Activated B cell treated with CpG ODN at 0.5 μM for 24 hours (primary cell): ENCODE data around the gene GOLGA1. TPM values are rescaled to one million over a fixed set of nuclear protein-coding genes. Genes with fewer than 3 reads are reported as not detected.
A peak's percentile ranks its signal among the peaks of the same experiment; 100 is the strongest.

Source experiments
- ATAC-seq: fragments of 200-7000 bp; cut with Tn5 transposase; one replicate; pipeline ENCODE4 v1.10.0; 2021; ENCODE audit warnings: low read depth, mild to moderate bottlenecking, moderate library complexity
- CTCF ChIA-PET: fragments of 350-600 bp; sonication (Branson Sonifier 250); formaldehyde crosslinking; loops from one replicate; lab custom pipeline; 2021; ENCODE audit warnings: antibody characterized with exemption; lab: Charles Lee
- POLR2A ChIA-PET: fragments of 350-600 bp; sonication (Branson Sonifier 250); formaldehyde crosslinking; loops from one replicate; lab custom pipeline; 2021; ENCODE audit warnings: antibody characterized with exemption; lab: Charles Lee
- DNase-seq: peaks from one replicate; pipeline ENCODE4 v3.0.0; 2022
- H3K27ac Mint-ChIP-seq: one replicate; pipeline ENCODE4 v1.8.0; 2020; ENCODE audit warnings: mixed read lengths
- H3K27me3 Mint-ChIP-seq: one replicate; pipeline ENCODE4 v1.8.0; 2021; ENCODE audit warnings: mixed read lengths
- H3K36me3 Mint-ChIP-seq: one replicate; pipeline ENCODE4 v1.8.0; 2021; ENCODE audit warnings: low read depth, mixed read lengths
- H3K4me1 Mint-ChIP-seq: one replicate; pipeline ENCODE4 v1.8.0; 2021; ENCODE audit warnings: mixed read lengths
- H3K4me3 Mint-ChIP-seq: one replicate; pipeline ENCODE4 v1.8.0; 2020; ENCODE audit warnings: mild to moderate bottlenecking, mixed read lengths
- H3K9me3 Mint-ChIP-seq: one replicate; pipeline ENCODE4 v1.8.0; 2020; ENCODE audit warnings: mixed read lengths
- intact Hi-C: fragments of 100-400 bp; cut with micrococcal nuclease; formaldehyde crosslinking; loops from one replicate; pipeline ENCODE4 v1.15.1; 2024
- total RNA-seq: library from RNA; stranded (reverse); gene quantifications from 2 replicates; pipeline ENCODE4 v1.2.3, GENCODE V29; 2022
- TF ChIP-seq, protein P1 (sequence below): fragments of 200-600 bp; IDR thresholded peaks from one replicate; pipeline ENCODE4 v1.8.0; 2022; ENCODE audit warnings: antibody characterized with exemption, mild to moderate bottlenecking

Gene GOLGA1
- total RNA-seq, 1 donor from 2014 or later: 14.0 TPM

DNA sequence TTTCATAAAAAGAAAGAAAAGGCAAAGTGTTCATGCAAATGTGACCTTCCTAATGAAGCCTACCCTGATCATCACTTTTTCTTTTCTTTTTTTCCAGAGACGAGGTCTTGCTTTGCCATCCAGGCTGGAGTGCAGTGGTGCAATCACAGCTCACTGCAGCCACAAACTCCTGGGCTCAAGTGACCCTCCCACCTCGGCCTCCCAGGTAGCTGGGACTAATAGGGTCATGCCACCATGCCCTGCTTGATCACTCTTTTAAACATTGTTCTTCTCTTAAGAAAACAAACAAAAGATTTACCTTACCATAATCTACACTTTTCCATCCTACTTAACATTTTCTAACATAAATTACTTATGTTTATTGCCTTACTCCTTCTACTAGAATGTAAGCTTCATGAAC, 8.5 kb upstream of the GOLGA1 start:
- H3K4me1 Mint-ChIP-seq: peaks cover 17% of the 10 kb centered on the region
- intact Hi-C loops: no loop called here
- DNase-seq (no peak), ATAC-seq (no peak)
- ChIA-PET CTCF (no interaction called here), POLR2A (interaction anchor here (1.4 kb wide), 1 partner anchor 194 kb away, joined by 12 read pairs; the partner anchor contains the start of gene SCAI)
- H3K9me3 Mint-ChIP-seq: no peaks in the 10 kb centered on the region
- TF ChIP-seq, protein P1, sequence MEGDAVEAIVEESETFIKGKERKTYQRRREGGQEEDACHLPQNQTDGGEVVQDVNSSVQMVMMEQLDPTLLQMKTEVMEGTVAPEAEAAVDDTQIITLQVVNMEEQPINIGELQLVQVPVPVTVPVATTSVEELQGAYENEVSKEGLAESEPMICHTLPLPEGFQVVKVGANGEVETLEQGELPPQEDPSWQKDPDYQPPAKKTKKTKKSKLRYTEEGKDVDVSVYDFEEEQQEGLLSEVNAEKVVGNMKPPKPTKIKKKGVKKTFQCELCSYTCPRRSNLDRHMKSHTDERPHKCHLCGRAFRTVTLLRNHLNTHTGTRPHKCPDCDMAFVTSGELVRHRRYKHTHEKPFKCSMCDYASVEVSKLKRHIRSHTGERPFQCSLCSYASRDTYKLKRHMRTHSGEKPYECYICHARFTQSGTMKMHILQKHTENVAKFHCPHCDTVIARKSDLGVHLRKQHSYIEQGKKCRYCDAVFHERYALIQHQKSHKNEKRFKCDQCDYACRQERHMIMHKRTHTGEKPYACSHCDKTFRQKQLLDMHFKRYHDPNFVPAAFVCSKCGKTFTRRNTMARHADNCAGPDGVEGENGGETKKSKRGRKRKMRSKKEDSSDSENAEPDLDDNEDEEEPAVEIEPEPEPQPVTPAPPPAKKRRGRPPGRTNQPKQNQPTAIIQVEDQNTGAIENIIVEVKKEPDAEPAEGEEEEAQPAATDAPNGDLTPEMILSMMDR: no peak
- no peaks in the 10 kb centered on the region for H3K36me3 Mint-ChIP-seq
- peak overlapping the region; percentile 74 for H3K27ac Mint-ChIP-seq
- no peak overlapping the region for H3K4me3 Mint-ChIP-seq
- H3K27me3 Mint-ChIP-seq: no peaks in the 10 kb centered on the region

DNA sequence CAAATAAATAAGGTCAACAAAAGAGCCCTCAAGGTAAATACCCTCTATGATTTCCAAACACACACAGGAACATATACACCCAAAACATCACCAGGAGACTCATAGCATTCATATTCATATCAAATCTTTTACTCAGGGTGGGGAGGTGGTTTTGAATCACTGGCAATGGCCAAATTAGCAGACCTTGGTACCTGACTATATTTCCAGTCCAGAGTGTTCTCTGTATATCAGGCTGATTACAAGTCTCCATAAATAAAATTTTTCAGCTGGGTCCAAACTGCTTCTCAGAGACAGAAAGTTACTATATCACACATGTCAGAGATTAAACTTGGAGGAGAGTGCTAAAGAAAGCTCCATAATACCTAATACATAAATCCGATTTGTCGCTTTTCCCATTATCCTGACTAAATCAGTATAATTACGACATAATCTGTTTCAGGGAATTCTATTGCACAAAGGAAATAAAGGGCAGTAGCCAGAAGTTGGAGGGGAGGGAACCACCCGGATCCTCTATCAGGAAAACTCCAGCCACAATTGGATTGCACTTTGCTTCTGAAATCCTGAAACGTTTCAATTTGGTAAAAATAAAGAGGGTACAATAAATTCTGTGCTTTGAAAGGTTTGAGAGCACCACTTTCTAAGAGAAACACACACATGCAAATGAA, 7.0 kb upstream of the GOLGA1 start:
- H3K4me3 Mint-ChIP-seq: no peak overlapping the region
- intact Hi-C loops: no loop called here
- ChIA-PET CTCF (no interaction called here), POLR2A (no interaction called here)
- TF ChIP-seq, protein P1: no peak
- DNase-seq (no peak), ATAC-seq (no peak)
- H3K36me3 Mint-ChIP-seq: no peaks in the 10 kb centered on the region
- H3K9me3 Mint-ChIP-seq: no peaks in the 10 kb centered on the region
- no peak overlapping the region for H3K27ac Mint-ChIP-seq
- H3K4me1 Mint-ChIP-seq: peaks cover 17% of the 10 kb centered on the region
- no peaks in the 10 kb centered on the region for H3K27me3 Mint-ChIP-seq

DNA sequence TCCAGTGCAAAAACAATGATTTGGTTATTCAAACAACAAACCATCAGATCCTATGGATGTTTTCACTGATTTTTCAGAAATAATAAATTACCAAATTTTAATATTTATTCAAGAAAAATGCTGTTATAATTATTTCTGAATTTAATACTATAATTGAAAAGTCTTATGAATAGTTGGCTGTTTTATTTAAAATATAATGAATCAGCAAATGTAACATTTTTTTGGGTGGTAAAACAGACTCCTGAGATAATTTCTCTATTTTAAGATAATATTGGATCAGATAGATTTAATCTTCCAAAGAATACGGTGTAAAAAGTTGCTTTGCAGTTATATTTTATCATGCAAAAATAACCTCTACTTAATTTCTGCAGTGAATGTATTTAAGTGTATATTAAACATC, 5.3 kb upstream of the GOLGA1 start:
- ChIA-PET CTCF (no interaction called here), POLR2A (no interaction called here)
- TF ChIP-seq, protein P1: no peak
- Mint-ChIP-seq H3K9me3 (no peaks in the 10 kb centered on the region), H3K27me3 (no peaks in the 10 kb centered on the region), H3K27ac (no peak overlapping the region), H3K4me3 (no peak overlapping the region), H3K4me1 (peaks cover 24% of the 10 kb centered on the region), H3K36me3 (peaks cover 2% of the 10 kb centered on the region)
- ATAC-seq: no peak
- no peak for DNase-seq
- intact Hi-C loops: no loop called here

DNA sequence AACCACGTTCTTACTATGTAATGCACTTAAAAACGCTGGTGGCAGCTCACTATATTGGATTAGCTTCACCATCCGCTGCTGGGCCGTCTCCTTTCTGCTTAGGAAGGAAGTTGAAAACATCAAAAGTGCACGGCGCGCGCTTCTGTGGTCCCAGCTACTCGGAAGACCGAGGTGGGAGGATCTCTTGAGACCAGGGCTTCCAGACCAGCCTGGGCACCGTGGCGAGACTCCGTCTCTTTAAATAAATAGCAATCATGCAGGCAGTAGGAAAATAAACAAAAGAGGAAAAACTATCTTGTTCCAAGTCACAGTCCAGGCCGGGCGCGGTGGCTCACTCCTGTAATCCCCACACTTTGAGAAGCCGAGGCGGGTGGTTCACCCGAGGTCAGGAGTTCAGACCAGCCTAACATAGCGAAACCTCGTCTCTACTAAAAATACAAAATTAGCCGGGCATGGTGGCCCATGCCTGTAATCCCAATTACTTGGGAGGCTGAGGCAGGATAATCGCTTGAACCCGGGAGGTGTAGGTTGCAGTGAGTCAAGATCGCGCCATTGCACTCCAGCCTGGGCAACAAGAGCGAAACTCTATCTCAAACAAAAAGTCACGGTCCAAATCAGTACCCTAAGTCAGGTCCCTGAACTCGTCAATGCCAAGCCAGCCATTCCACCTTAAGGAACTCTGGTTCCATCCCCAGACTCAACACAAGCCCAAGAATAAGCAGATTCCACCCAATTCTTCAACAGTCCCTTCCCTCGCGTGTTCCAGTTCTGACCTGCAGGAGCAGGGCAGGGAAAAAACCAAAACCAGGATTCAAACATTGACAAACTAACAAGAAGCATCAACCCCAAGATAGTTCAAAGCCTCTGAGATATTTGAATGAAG, 1.0 kb upstream of the GOLGA1 start:
- Mint-ChIP-seq H3K36me3 (peaks cover 14% of the 10 kb centered on the region), H3K4me3 (peak overlapping the region; percentile 96), H3K4me1 (peaks cover 20% of the 10 kb centered on the region), H3K9me3 (no peaks in the 10 kb centered on the region), H3K27me3 (no peaks in the 10 kb centered on the region), H3K27ac (peak overlapping the region; percentile 98)
- intact Hi-C loops: loop anchor here (1.0 to 2.0 kb wide), 5 partner anchors 72 to 319 kb away; partner anchors contain the start of genes GAPVD1, NR6A1, PPP6C and SCAI
- TF ChIP-seq, protein P1: no peak
- ChIA-PET POLR2A (interaction anchor here (0.5 to 1.2 kb wide), 13 partner anchors 8 to 299 kb away, joined by 3 to 13 read pairs (median 4); partner anchors contain the start of genes ARPC5L, HSPA5, RPL35 and SCAI), CTCF (interaction anchor here (0.7 to 0.9 kb wide), 2 partner anchors 9 kb away, joined by 3 to 4 read pairs; no protein-coding TSS in a partner anchor)
- DNase-seq: peak; percentile 47
- ATAC-seq: peak; percentile 37

DNA sequence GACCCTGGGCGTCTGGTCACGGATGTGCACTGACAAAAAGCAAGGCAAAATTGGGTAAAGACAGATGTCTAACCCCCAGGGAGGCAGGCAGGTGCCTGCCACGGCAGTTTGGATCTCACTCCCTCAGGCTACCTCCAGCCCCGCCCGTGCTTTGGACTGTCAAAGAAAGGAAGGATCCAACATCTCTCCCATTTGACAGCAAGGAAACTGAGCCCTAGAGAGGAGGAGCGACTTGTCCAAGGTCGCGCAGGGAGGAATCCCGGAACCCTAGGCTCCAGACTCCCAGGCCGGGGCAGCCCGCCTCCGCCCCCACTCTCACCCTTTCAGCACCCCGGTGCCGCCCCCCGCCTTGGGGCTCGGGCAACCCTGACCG, 376 bp downstream of the GOLGA1 start:
- Mint-ChIP-seq H3K27ac (peak overlapping the region; percentile 98), H3K9me3 (no peaks in the 10 kb centered on the region), H3K4me3 (peak overlapping the region; percentile 96), H3K27me3 (no peaks in the 10 kb centered on the region), H3K36me3 (peaks cover 23% of the 10 kb centered on the region), H3K4me1 (peaks cover 26% of the 10 kb centered on the region)
- ChIA-PET CTCF (no interaction called here), POLR2A (interaction anchor here (1.6 kb wide), 1 partner anchor 79 kb away, joined by 5 read pairs; the partner anchor contains the start of gene RPL35)
- no peak for DNase-seq
- peak; percentile 9 for ATAC-seq
- intact Hi-C loops: loop anchor here (2.0 kb wide), 1 partner anchor 320 kb away; the partner anchor contains the start of gene GAPVD1
- TF ChIP-seq, protein P1: no peak
